HepG2 (cell line): ENCODE measurements around the gene PTGDR2. TPM values are rescaled to one million over a fixed set of nuclear protein-coding genes. Genes with fewer than 3 reads are reported as not detected.
"Not testable (repeated sequence)": the region's sequence is repeated elsewhere in the genome, so short reads cannot be mapped to it uniquely, and the experiment has no call there.

Experiments
- ATAC-seq: fragments of 200-7000 bp; cut with Tn5 transposase; 3 replicates; pipeline ENCODE4 v1.9.1; 2020; ENCODE audit warnings: mild to moderate bottlenecking, moderate library complexity
- BruUV-seq: library from RNA; stranded (reverse); fragments of 400-500 nt; replicated peaks from 2 replicates; lab custom pipeline; 2021; lab: Mats Ljungman, UMichigan
- CTCF ChIA-PET: fragments of 300-600 bp; formaldehyde crosslinking; extraction: SDS; loops from one replicate; lab custom pipeline; 2021; ENCODE audit warnings: low total read pairs, inconsistent platforms, low intra/inter-chr PET ratio; lab: Yijun Ruan, JAX
- POLR2A ChIA-PET: fragments of 350-600 bp; sonication (Branson Sonifier 250); formaldehyde crosslinking; loops from one replicate; lab custom pipeline; 2020; ENCODE audit warnings: antibody characterized with exemption, inconsistent platforms; lab: Yijun Ruan, JAX
- DNase-seq: peaks from one replicate; pipeline ENCODE4 v3.0.0-alpha.2; 2015; ENCODE audit warnings: low spot score
- FAIRE-seq: peaks from 3 replicates; lab custom pipeline; 2011; peaks lifted over from hg19 to GRCh38; lab: Jason Lieb, UNC
- H2AFZ ChIP-seq: one replicate; pipeline ENCODE4 v1.6.1; 2011; ENCODE audit warnings: low read length, inconsistent platforms
- H3K27ac ChIP-seq: fragments of 300-600 bp; 3 replicates; pipeline ENCODE4 v1.8.0; 2011; ENCODE audit warnings: mixed run types, mild to moderate bottlenecking, mixed read lengths, low read length, inconsistent platforms; ENCODE audit not compliant: insufficient read depth; ENCODE audit errors: extremely low read length
- H3K27me3 ChIP-seq, 2 experiments: fragments of 200-600 bp in 1 of 2; 2 replicates in 1 of 2; 3 replicates in 1 of 2; pipeline versions ENCODE4 v1.6.0 to v1.8.0; 2011; ENCODE audit warnings: low read length in 2 of 2, mild to moderate bottlenecking in 2 of 2, moderate library complexity in 2 of 2, inconsistent platforms in 1 of 2; ENCODE audit not compliant: insufficient read depth in 2 of 2, control insufficient read depth in 1 of 2
- H3K36me3 ChIP-seq, 2 experiments: fragments of 200-600 bp in 1 of 2; replicated peaks in 1 of 2; 2 replicates in 1 of 2; 3 replicates in 1 of 2; pipeline versions ENCODE4 v1.5.1 to v1.8.0; 2011; ENCODE audit warnings: low read length in 2 of 2, inconsistent platforms in 1 of 2; ENCODE audit not compliant: insufficient read depth in 2 of 2, control insufficient read depth in 1 of 2
- H3K4me1 ChIP-seq: 2 replicates; pipeline ENCODE4 v1.5.1; 2012; ENCODE audit warnings: low read length, inconsistent platforms; ENCODE audit not compliant: insufficient read depth
- H3K4me2 ChIP-seq: 2 replicates; pipeline ENCODE4 v1.6.0; 2011; ENCODE audit warnings: low read depth, low read length, inconsistent platforms
- H3K4me3 ChIP-seq, 3 experiments: fragments of 200-600 bp in 1 of 3; sonication (generic), shearing (Covaris generic) in 1 of 3; replicated peaks in 1 of 3; 2 replicates each; pipeline ENCODE4 v1.5.1; 2011 to 2016; ENCODE audit warnings: low read length in 3 of 3, inconsistent platforms in 2 of 3, low read depth in 2 of 3, mild to moderate bottlenecking in 2 of 3, control low read depth in 1 of 3, mixed read lengths in 1 of 3; ENCODE audit not compliant: insufficient read depth in 1 of 3
- H3K79me2 ChIP-seq: one replicate; pipeline ENCODE4 v1.6.1; 2011; ENCODE audit warnings: low read length, inconsistent platforms; ENCODE audit not compliant: insufficient read depth
- H3K9ac ChIP-seq: 2 replicates; pipeline ENCODE4 v1.6.0; 2011; ENCODE audit warnings: mild to moderate bottlenecking, low read depth, low read length, inconsistent platforms; ENCODE audit not compliant: insufficient read depth
- H3K9me3 ChIP-seq: 2 replicates; pipeline ENCODE4 v1.5.1; 2012; ENCODE audit warnings: mild to moderate bottlenecking, low read length
- H4K20me1 ChIP-seq: 2 replicates; pipeline ENCODE4 v1.6.0; 2011; ENCODE audit warnings: inconsistent platforms, mild to moderate bottlenecking, low read length, moderate library complexity; ENCODE audit not compliant: insufficient read depth
- ZNF180 ChIP-seq: sonication (generic); formaldehyde crosslinking; IDR thresholded peaks from 2 replicates; pipeline ENCODE4 v1.4.0; 2020; ENCODE audit warnings: low read depth, missing genetic modification reagents, borderline replicate concordance
- WGBS: methylation state at CpG from one replicate; pipeline ENCODE4 v1.1.6; 2017; ENCODE audit warnings: low lambda C conversion rate; 5-methylcytosine and 5-hydroxymethylcytosine counted together
- in situ Hi-C: cut with HindIII; loops from 2 replicates; pipeline ENCODE4 v1.10.0; 2017; ENCODE audit warnings: low pct_unique_long_range_greater_than_20kb; ENCODE audit not compliant: extremely low pct_ligation_motif_present
- intact Hi-C: fragments of 100-400 bp; cut with micrococcal nuclease; formaldehyde crosslinking; loops from one replicate; pipeline ENCODE4 v1.10.0; 2022; ENCODE audit not compliant: unreplicated experiment
- polyA plus RNA-seq, 8 experiments: library from polyadenylated mRNA; depleted of rRNA in 3 of 8; stranded (reverse) in 7 of 8; unstranded in 1 of 8; fragments of >200 nt; fragmentation: Illumina TruSeq in 4 of 8; extraction: Trizol in 4 of 8; gene quantifications; 2 replicates each; pipeline versions ENCODE4 v1.2.1 to v1.2.3, GENCODE V29; 2011 to 2016; ENCODE audit warnings: low read depth in 4 of 8, missing spikeins in 1 of 8, mixed read lengths in 1 of 8; ENCODE audit not compliant: insufficient read depth in 1 of 8
- total RNA-seq, 5 experiments: library from RNA; depleted of rRNA; stranded (reverse); fragments of >200 nt; fragmentation: Illumina TruSeq; extraction: Trizol; gene quantifications; 2 replicates each; pipeline ENCODE4 v1.2.3, GENCODE V29; 2016; ENCODE audit warnings: low read depth in 1 of 5

The PTGDR2 gene
- total and polyA plus RNA-seq, 2 of the 13 experiments (the other 11 are each of a cell fraction or from before 2014, with no cell fraction given): 1.9 to 2.5 TPM

GRCh38 chr11:60825118-60825517, 30.6 kb downstream of the PTGDR2 start:
- POLR2A ChIA-PET: no interaction called here

GRCh38 chr11:60823745-60824306, 31.9 kb downstream of the PTGDR2 start:
- H3K79me2 ChIP-seq, H3K4me3 ChIP-seq, H3K36me3 ChIP-seq, H4K20me1 ChIP-seq, H3K9ac ChIP-seq, H3K27ac ChIP-seq, FAIRE-seq, intact Hi-C loops, H3K4me2 ChIP-seq, ATAC-seq, H3K4me1 ChIP-seq, CTCF ChIA-PET, BruUV-seq, DNase-seq, H2AFZ ChIP-seq, H3K9me3 ChIP-seq, POLR2A ChIA-PET, in situ Hi-C loops: not testable (repeated sequence)
- H3K27me3 ChIP-seq: peaks cover 3 to 35% of the 10 kb centered on the region in 2 experiments; a peak in 4 of 5 replicates
- WGBS: 70% methylated on average over 5 of the region's 5 CpGs

More at GRCh38 chr11:60825118-60825517, 30.6 kb downstream of the PTGDR2 start:
- BruUV-seq: no TSS peak
- no peak for ATAC-seq
- no peak overlapping the region for H3K9ac ChIP-seq
- intact Hi-C loops: no loop called here
- TF ChIP-seq ZNF180: no peak
- TF ChIP-seq, all 625 proteins: peak for 0
- Histone ChIP-seq H3K4me2 (no peak overlapping the region), H3K9me3 (no peaks in the 10 kb centered on the region), H3K4me1 (peaks cover 7% of the 10 kb centered on the region), H3K4me3 (no peak overlapping the region), H3K27ac (no peak overlapping the region), H2AFZ (no peak overlapping the region), H4K20me1 (no peaks in the 10 kb centered on the region), H3K79me2 (no peaks in the 10 kb centered on the region), H3K27me3 (peaks cover 1 to 26% of the 10 kb centered on the region in 2 experiments; a peak in 3 of 5 replicates), H3K36me3 (no peaks in the 10 kb centered on the region)
- 31% methylated on average over 5 of the region's 5 CpGs for WGBS
- CTCF ChIA-PET: no interaction called here
- in situ Hi-C loops: no loop called here
- FAIRE-seq: no peak
- no peak for DNase-seq
